Ishikawa (cell line): ENCODE measurements around the gene GMFB.

Experiments
- CEBPB ChIP-seq: IDR thresholded peaks from 2 replicates; pipeline ENCODE4 v1.6.1; 2012
- EP300 ChIP-seq: IDR thresholded peaks from 2 replicates; pipeline ENCODE4 v1.6.1; 2012; ENCODE audit warnings: borderline replicate concordance
- NFIC ChIP-seq: IDR thresholded peaks from 2 replicates; pipeline ENCODE4 v1.6.1; 2012
- RAD21 ChIP-seq: IDR thresholded peaks from 2 replicates; pipeline ENCODE4 v1.6.1; 2012; ENCODE audit warnings: low read depth
- REST ChIP-seq: IDR thresholded peaks from 2 replicates; pipeline ENCODE4 v1.6.1; 2012; ENCODE audit warnings: low read depth, mild to moderate bottlenecking
- TAF1 ChIP-seq: IDR thresholded peaks from 2 replicates; pipeline ENCODE4 v1.6.1; 2012; ENCODE audit warnings: low read depth, mild to moderate bottlenecking
- TCF12 ChIP-seq: IDR thresholded peaks from 2 replicates; pipeline ENCODE4 v1.6.1; 2012; ENCODE audit warnings: low read depth
- TF ChIP-seq, protein P1 (sequence below): IDR thresholded peaks from 2 replicates; pipeline ENCODE4 v1.6.1; 2012

- TF ChIP-seq TAF1 (no peak), EP300 (no peak), REST (no peak), RAD21 (no peak), TCF12 (no peak), CEBPB (no peak), NFIC (no peak)
- TF ChIP-seq, protein P1, sequence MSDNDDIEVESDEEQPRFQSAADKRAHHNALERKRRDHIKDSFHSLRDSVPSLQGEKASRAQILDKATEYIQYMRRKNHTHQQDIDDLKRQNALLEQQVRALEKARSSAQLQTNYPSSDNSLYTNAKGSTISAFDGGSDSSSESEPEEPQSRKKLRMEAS: no peak
Observed at GRCh38 chr14:54502602-54503001, 13.8 kb upstream of the GMFB start.
